ENCODE results near the gene CLTA.

CLTA gene, protein sequence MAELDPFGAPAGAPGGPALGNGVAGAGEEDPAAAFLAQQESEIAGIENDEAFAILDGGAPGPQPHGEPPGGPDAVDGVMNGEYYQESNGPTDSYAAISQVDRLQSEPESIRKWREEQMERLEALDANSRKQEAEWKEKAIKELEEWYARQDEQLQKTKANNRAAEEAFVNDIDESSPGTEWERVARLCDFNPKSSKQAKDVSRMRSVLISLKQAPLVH

GRCh38 chr9:36190388-36191289 lies at the start of gene CLTA:
Gene CLTA (plus strand): TSS chr9:36190921. CDS start chr9:36191057, 136 bp downstream.
- Histone ChIP-seq H3K27me3 (no peaks in the 10 kb centered on the region), H3K27ac (peak within 1 kb of the TSS; percentile 95), H3K9me3 (no peaks in the 10 kb centered on the region), H4K20me1 (peaks cover 48% of the 10 kb centered on the region), H3K4me2 (peak within 1 kb of the TSS; percentile 100), H3K4me3 (peak within 1 kb of the TSS; percentile 90), H3K4me1 (peaks cover 55% of the 10 kb centered on the region), H3K36me3 (peaks cover 16% of the 10 kb centered on the region), H3K9ac (peak within 1 kb of the TSS; percentile 95)
- no peak for TF ChIP-seq Cebpa-rat (IDR thresholded peaks at IDR 0.05)

- Histone ChIP-seq H3K27ac (peak overlapping the region; percentile 85), H3K36me3 (peaks cover 19% of the 10 kb centered on the region), H3K4me3 (no peak overlapping the region), H3K27me3 (no peaks in the 10 kb centered on the region), H3K4me1 (peaks cover 81% of the 10 kb centered on the region), H3K9ac (no peak overlapping the region), H3K4me2 (peak overlapping the region; percentile 89), H3K9me3 (peaks cover 11% of the 10 kb centered on the region), H4K20me1 (no peaks in the 10 kb centered on the region)
- TF ChIP-seq Cebpa-rat (IDR thresholded peaks at IDR 0.05) = no peak
Observed at GRCh38 chr9:36141288-36141687, 49.4 kb upstream of the CLTA start.

DNA sequence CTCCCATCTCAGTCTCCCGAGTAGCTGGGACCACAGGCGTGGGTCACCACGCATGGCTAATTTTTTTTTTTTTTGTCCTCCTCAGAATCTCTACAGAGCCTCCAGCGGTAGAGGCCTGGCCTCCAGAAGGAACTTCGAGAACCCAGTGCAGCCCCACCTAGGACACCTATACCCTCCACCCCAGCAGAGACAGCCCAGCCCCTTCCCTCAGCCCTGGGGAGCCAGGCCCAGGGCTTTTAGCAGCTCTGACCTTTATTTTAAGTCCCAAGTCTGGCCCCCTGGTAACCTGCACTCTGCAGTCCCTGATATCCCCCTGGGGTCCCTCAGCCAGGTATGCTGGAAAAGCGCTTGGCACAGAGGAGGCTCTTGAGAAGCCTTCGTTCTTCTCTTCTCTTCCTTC lies 49.0 kb upstream of the CLTA start:
- Histone ChIP-seq H3K4me3 (no peak overlapping the region), H3K27ac (peak overlapping the region; percentile 85), H4K20me1 (no peaks in the 10 kb centered on the region), H3K9me3 (peaks cover 11% of the 10 kb centered on the region), H3K27me3 (no peaks in the 10 kb centered on the region), H3K9ac (peak overlapping the region; percentile 72), H3K4me2 (peak overlapping the region; percentile 89), H3K4me1 (peaks cover 81% of the 10 kb centered on the region), H3K36me3 (peaks cover 19% of the 10 kb centered on the region)
- no peak for TF ChIP-seq Cebpa-rat (IDR thresholded peaks at IDR 0.05)

DNA sequence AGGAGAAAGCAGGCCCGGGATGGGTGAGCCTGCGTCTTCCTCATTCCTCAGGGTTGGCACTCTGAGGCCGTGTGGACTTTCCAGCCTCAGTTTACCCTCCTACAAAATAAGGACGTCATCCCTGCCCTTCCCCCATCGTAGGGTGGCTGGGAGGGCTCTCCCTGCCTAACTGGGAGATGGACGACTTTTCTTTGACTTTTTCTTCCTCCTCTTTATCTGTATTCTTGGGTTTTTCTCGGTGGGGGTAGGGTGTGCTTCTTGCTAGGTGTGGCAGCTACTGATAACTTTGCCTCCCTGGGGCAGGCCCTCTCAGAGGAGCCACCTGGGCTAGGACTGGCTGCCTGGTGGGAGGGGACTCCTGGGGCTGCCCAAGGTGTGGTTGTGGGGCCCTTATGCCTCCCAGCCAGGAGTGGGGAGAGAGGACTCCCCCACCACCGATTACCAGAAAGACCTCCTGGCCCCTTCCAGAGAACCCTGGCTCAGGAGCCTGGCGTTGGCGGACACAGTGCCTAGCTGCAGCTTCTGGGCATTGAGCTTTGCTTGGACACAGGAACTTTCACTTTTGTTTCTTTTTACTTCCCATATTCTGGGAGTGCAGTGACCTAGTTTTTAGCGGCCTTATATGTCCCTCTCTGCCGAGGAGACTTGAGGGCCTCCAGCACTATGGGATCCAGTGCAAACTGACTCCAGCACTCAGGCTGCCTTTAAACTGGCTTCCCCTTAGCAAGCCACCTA lies 48.0 kb upstream of the CLTA start:
- peak overlapping the region; percentile 72 for H3K9ac ChIP-seq
- H3K9me3 ChIP-seq = peaks cover 11% of the 10 kb centered on the region
- H3K27ac ChIP-seq = peak overlapping the region; percentile 85
- no peaks in the 10 kb centered on the region for H3K27me3 ChIP-seq
- no peak for TF ChIP-seq Cebpa-rat (IDR thresholded peaks at IDR 0.05)
- H3K36me3 ChIP-seq = peaks cover 23% of the 10 kb centered on the region
- no peaks in the 10 kb centered on the region for H4K20me1 ChIP-seq
- H3K4me1 ChIP-seq = peaks cover 78% of the 10 kb centered on the region
- H3K4me3 ChIP-seq = peak overlapping the region; percentile 45
- peak overlapping the region; percentile 89 for H3K4me2 ChIP-seq

GRCh38 chr9:36143245-36143641 lies 47.5 kb upstream of the CLTA start:
- Histone ChIP-seq H3K36me3 (peaks cover 29% of the 10 kb centered on the region), H3K4me3 (peak overlapping the region; percentile 45; the same call in 1 of the 2 replicates), H4K20me1 (no peaks in the 10 kb centered on the region), H3K9me3 (peaks cover 11% of the 10 kb centered on the region), H3K4me2 (peak overlapping the region; percentile 89), H3K9ac (peak overlapping the region; percentile 72), H3K4me1 (peaks cover 78% of the 10 kb centered on the region), H3K27me3 (no peaks in the 10 kb centered on the region), H3K27ac (peak overlapping the region; percentile 85)
- TF ChIP-seq Cebpa-rat (IDR thresholded peaks at IDR 0.05) = no peak

DNA sequence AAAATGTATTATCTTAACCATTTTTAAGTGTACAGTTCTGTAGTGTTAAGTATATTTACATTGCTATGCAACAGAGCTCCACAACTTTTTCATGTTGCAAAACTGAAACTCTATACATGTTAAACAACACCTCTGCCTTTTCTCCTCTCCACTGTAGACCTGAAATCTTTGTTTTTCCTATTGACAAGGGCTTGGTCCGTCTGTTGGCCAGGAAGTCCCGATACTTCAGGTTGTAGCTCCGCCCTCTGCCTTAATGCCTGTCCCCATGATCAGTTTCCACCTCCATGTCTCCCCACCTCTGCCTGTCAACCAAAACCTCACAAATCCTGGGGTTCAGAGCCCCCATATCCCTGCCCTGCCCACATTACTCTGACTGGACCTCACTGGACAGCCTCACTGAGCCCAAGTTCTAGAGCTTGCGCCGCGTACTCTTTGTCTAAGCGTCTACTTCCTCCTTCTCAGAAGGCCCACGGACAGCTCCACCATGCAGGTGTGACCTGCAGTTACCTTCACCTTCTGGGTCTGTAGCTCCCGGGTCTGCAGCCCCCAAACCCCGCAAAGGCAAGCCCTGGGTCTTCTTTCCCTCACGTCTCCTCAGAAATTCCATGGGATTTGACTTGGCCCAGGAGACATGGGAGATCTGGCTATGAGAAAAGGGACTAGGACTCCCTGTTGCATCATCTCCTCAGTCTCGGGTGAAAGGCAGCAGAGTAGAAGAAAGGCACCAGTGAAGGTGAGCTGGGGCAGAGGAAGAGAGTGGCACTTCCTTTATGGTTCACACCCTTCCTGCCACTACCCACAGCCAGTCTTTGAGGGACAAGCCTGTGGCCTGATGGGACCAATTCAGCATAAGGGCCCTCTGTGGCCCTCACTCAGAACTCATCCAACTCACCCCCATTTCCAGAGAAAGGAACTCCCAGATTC lies 46.1 kb upstream of the CLTA start:
- no peak overlapping the region for H3K4me3 ChIP-seq
- peak overlapping the region; percentile 85 for H3K27ac ChIP-seq
- H3K36me3 ChIP-seq = peaks cover 31% of the 10 kb centered on the region
- 0 out of 2 replicates have a peak, but pooled peaks have one; percentile 31 for TF ChIP-seq Cebpa-rat (IDR thresholded peaks at IDR 0.05)
- no peaks in the 10 kb centered on the region for H4K20me1 ChIP-seq
- H3K4me2 ChIP-seq = peak overlapping the region; percentile 41
- no peaks in the 10 kb centered on the region for H3K27me3 ChIP-seq
- H3K9me3 ChIP-seq = peaks cover 11% of the 10 kb centered on the region
- H3K4me1 ChIP-seq = peaks cover 78% of the 10 kb centered on the region
- H3K9ac ChIP-seq = no peak overlapping the region

- TF ChIP-seq Cebpa-rat (IDR thresholded peaks at IDR 0.05) = no peak
- no peak overlapping the region for H3K4me3 ChIP-seq
- peaks cover 11% of the 10 kb centered on the region for H3K9me3 ChIP-seq
- no peak overlapping the region for H3K9ac ChIP-seq
- peaks cover 78% of the 10 kb centered on the region for H3K4me1 ChIP-seq
- H4K20me1 ChIP-seq = no peaks in the 10 kb centered on the region
- H3K36me3 ChIP-seq = peaks cover 31% of the 10 kb centered on the region
- no peaks in the 10 kb centered on the region for H3K27me3 ChIP-seq
- no peak overlapping the region for H3K4me2 ChIP-seq
- no peak overlapping the region for H3K27ac ChIP-seq
Observed at GRCh38 chr9:36145970-36146369, 44.8 kb upstream of the CLTA start.

DNA sequence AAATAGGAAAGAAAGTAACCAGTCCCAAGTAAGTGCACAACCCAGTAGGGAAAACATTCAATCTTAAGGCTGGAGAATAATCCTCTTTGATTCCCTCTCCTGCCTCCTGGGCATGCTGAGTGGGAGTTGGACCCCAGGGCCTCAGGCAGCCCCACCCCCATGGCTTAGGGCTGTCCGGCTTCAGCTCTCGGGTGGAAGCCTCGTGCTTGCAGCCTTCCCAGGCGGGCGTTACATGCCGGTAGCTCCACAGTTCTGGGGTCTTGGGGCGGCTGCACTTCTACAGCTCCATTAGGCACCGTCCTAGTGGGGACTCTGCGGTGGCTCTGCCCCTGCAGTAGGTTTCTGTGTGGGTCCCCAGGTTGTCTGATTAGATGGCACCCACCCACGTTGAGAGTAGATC lies 44.1 kb upstream of the CLTA start:
- H3K4me1 ChIP-seq = peaks cover 78% of the 10 kb centered on the region
- H3K9ac ChIP-seq = no peak overlapping the region
- H3K9me3 ChIP-seq = peaks cover 11% of the 10 kb centered on the region
- no peak for TF ChIP-seq Cebpa-rat (IDR thresholded peaks at IDR 0.05)
- H3K27me3 ChIP-seq = no peaks in the 10 kb centered on the region
- peaks cover 31% of the 10 kb centered on the region for H3K36me3 ChIP-seq
- no peaks in the 10 kb centered on the region for H4K20me1 ChIP-seq
- H3K4me3 ChIP-seq = no peak overlapping the region
- H3K4me2 ChIP-seq = no peak overlapping the region
- 0 out of 2 replicates have a peak overlapping the region, but pooled peaks have one; percentile 16 for H3K27ac ChIP-seq

Data from BLaER1 (cell line).